Renal cortex interstitium (tissue), 15 donors: Measurements from ENCODE around the gene ZNF76. TPM values are rescaled to one million over a fixed set of nuclear protein-coding genes. Genes with fewer than 3 reads are reported as not detected.

ENCODE experiments used
- DNase-seq, 11 donors: peaks; one replicate each; pipeline ENCODE4 v3.0.0-alpha.2; 2013; ENCODE audit warnings: low read depth in 9 of 11, low spot score in 4 of 11; ENCODE audit errors: extremely low read depth in 1 of 11
- long read RNA-seq, 16 experiments: transcript quantifications; one replicate each; lab custom pipeline, GENCODE V29; 2026
- polyA plus RNA-seq, 3 donors: library from polyadenylated mRNA; unstranded; fragments of 120-200 nt; gene quantifications; one replicate each; pipeline ENCODE4 v1.2.1, GENCODE V29; 2013; ENCODE audit not compliant: insufficient read length in 3 of 3

ZNF76 gene
- 10 to 100 TPM; 44.8 to 67.2 (median 50.6) TPM for polyA plus RNA-seq
- long read RNA-seq, donor 1, partial matches to known transcripts, result 10 of 15 reads
- long read RNA-seq, donor 1, other reads (novel, unspliced or antisense), result 0 of 15 reads
- long read RNA-seq, donor 2, partial matches to known transcripts, result 0 of 3 reads
- long read RNA-seq, donor 2, other reads (novel, unspliced or antisense), result 0 of 3 reads
- long read RNA-seq, donor 3, partial matches to known transcripts, result 17 of 21 reads
- long read RNA-seq, donor 3, other reads (novel, unspliced or antisense), result 0 of 21 reads
- long read RNA-seq, donor 4, partial matches to known transcripts, result 0 of 4 reads
- long read RNA-seq, donor 4, other reads (novel, unspliced or antisense), result 0 of 4 reads
- long read RNA-seq, donor 5, result 0 reads
- long read RNA-seq, donor 6, partial matches to known transcripts, result 0 of 2 reads
- long read RNA-seq, donor 6, other reads (novel, unspliced or antisense), result 0 of 2 reads
- long read RNA-seq, donor 7, partial matches to known transcripts, result 20 of 25 reads
- long read RNA-seq, donor 7, other reads (novel, unspliced or antisense), result 0 of 25 reads
- long read RNA-seq, donor 8, result 0 reads
- long read RNA-seq, donor 9, partial matches to known transcripts, result 12 of 13 reads
- long read RNA-seq, donor 9, other reads (novel, unspliced or antisense), result 0 of 13 reads
- long read RNA-seq, donor 10, partial matches to known transcripts, result 19 of 21 reads
- long read RNA-seq, donor 10, other reads (novel, unspliced or antisense), result 0 of 21 reads
- long read RNA-seq, donor 11, partial matches to known transcripts, result 0 of 1 reads
- long read RNA-seq, donor 11, other reads (novel, unspliced or antisense), result 0 of 1 reads
- long read RNA-seq, donor 12, result 0 reads
- long read RNA-seq, donor 13, result 0 reads
- long read RNA-seq, donor 14, partial matches to known transcripts, result 0 of 2 reads
- long read RNA-seq, donor 14, other reads (novel, unspliced or antisense), result 0 of 2 reads
- long read RNA-seq, donor 15, result 0 reads
- long read RNA-seq, donor 16, partial matches to known transcripts, result 5 of 15 reads
- long read RNA-seq, donor 16, other reads (novel, unspliced or antisense), result 0 of 15 reads

DNA sequence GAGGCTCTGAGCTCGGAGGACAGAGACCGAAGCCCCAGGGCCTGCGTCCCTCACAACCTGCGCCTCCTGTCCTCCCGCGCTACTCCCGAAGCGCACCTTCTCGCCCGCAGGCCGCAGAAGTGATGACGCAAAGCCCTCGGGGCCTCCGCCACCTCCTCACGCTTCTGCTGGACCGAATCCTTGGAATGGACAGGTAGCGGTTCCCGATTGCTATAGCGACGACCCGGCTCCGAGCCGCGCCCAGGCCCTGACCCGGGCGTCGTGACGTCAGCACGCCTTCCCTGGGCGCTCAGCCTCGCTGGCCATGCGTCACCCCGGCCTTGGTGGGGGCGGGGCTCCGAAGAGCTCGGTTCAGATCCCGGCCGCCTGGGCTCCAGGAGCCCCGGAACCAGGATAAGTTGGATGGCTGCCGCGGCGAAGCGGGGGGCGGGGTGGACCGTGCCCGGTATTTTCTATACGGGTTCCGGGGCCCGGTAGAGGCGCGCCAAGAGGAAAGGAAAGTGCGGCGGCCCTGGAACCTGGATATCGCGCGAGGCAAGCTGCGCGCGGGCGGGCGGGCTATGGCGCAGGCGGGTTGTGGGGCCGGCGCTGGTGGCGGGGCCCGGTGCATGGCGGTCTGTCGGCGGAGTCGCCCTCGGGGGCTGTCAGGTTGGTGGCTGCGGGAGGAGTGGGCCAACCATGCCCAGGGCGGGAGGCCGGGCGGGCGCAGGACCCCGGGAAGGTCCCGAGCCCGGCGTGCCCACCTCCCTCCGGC, at the start of gene ZNF76:
TSS of gene ZNF76 (plus strand) at position 542 of the 754 bp plus-strand sequence. CDS start 21,417 bp downstream, outside the sequence.
- DNase-seq, result peak; percentile 90 to 96 (median 93)

GRCh38 chr6:35213298-35213791, 46.2 kb upstream of the ZNF76 start:
- peak in 2 of 11 donors; percentile 46 to 59 for DNase-seq

- DNase-seq, result peak in 7 of 11 donors; percentile 55 to 67 (median 60)
Measured at GRCh38 chr6:35213824-35214756, 45.4 kb upstream of the ZNF76 start, which contains the start of gene SCUBE3. Gene SCUBE3, plus strand, starts transcription at chr6:35213956. Its CDS starts 463 bp downstream, at chr6:35214419.

DNA sequence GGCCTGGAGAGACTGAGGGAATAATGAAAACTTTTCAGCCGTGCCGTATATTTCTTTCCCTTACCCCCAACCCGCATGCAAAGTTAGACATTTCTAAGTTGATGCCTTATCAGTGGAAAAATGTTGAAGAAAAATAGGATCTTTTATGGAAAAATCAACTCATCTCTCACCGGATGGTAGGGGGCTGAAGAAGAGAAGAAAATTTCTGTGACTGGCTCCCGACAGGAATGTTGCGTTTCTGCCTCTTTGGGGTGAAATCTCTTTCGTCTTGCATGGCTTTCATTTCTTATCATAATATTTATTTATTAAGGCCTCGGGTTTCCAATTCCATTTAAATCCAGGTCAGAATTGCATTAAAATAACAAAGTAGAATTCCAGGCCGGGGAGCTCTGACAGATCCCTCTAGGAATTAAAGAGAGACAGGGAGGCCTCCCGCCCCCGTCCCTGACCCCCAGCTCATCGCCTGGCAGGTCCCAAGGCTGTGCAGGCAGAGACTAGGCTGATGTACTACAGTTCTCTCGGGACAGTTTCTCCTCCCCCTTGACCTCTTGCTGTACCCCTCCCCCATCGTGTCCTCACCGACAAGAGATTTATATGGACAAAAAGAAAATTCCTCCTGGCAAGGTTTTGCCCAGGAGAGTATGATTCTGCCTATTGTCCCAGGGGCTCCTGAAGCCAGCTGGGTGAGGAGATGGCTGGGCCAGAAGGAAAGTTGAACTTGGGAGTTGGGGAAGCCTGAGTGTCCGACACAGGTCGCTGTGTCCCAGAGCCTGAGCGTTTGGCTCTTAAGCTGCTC, 44.5 kb upstream of the ZNF76 start:
- no peak for DNase-seq

DNA sequence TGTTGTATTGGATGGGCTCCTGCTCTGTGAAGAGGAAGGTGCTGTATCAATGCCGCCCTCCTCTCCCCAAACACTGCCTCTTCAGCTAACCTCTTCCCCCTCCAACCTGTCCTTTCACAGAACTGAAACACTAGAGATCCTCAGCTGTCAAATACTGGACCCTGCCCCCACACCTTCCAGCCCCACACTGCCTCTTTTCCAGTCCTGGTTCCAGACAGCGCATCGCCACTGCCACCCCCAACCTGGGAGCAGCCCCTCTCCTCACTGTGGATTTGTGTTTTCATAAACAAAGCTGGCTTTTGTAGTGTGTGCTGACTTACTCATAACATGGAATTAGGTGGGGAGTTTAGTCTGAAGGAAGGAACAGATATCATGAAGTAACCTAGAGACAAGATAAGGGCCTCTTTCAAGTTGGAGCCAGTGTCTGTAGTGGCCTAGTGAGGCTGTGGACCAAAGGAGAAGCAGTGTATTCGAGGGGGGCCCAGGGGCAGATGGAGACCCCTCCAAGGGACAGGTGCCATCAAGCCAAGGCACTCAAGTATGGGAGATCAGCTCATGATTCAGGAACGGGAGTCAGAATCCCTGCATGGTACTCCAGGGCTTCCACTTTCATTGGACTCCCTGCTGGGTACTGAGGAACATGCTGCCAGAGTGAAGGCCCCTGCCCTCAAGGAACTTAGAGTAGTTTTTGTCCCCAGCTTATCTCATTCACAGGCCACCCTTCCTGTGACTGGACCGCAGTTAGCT, 43.7 kb upstream of the ZNF76 start:
- DNase-seq, result no peak

GRCh38 chr6:35216412-35216732, 43.2 kb upstream of the ZNF76 start:
- DNase-seq, result no peak

DNA sequence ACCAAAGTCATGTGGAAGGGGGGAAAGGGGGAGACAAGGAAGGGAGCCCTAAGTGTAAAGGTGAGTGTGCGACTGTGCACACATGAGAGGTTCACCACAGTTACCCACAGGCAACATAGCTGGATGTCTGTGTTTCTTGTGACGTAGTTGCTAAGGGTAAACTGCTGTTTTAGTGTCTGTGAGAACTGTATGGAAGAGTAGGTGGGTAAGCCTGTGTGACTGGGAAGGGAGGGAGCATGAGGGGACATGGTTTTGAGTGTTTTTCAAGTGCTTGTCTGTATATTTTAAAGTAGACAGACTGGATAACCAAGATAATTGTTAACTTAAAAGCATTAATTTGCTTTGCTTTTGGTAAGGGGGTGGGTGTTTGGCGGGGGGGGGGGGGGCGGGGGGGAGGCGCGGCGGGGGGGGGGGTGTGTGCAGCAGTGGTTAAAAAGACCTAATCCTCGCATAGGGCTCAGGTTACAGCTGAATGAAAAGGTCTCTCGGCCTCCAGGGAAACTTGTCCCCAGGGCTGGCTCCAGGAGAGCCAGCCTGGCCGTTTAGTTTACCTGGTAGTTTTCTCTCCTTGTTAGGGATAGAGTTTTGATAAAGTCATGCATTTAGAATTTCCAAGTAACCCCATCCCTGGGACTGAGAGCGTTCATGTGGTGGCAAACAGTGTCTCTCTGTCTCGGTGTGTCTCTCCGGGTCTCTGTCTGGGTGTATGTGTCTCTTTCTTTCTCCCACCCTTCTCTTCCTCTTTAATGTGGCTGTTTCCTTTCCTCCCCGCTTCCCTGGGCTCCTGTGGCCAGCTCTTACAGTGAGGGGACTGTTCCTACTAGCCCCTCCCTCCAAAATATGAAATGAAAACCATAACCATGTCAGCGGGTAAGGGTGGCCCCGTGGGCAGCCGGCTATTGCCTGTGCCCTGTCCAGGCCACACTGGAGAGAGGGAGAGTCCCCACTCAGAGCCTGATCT, 42.4 kb upstream of the ZNF76 start:
- no peak for DNase-seq

DNA sequence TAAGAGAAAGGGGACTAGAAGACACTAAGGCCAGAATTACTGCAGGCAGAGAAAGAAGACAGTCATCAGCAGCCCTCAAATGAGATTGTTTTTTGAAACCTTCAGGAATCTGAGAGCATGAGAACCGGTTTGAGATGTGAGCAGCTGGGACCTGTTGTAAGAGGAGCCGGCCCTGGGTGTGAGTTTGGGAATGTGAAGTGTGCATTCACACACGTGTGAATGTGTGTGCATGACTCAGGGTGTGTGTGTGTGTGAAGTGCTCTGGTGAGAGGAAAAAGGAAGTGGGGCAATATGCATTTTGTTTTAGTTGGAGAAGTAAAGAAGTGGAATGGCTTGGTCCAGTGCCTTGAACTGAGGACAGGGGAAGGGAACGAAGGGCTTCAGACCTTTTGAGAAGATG, 41.5 kb upstream of the ZNF76 start:
- no peak for DNase-seq

DNA sequence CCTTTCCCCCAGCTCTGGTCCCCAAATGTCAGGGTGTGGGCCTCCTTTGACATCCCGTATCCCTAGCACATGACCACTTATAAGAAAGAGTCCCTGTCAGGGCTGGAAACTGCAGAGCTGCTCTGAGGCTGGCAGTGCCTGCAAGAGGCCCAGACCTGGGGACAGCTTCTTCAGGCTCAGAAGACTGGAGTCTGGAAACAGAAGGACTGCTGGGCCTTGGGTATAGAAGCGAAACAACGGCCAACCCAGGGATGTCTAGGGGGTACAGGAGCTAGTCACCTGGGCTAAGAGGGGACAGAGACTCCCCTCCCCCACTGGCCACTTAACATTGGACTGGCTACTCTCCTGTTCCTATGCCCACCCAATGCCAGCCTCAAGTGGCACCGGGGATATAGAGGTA, 41.1 kb upstream of the ZNF76 start:
- DNase-seq, result no peak

GRCh38 chr6:35219683-35220326, 39.7 kb upstream of the ZNF76 start:
- DNase-seq, result no peak

DNA sequence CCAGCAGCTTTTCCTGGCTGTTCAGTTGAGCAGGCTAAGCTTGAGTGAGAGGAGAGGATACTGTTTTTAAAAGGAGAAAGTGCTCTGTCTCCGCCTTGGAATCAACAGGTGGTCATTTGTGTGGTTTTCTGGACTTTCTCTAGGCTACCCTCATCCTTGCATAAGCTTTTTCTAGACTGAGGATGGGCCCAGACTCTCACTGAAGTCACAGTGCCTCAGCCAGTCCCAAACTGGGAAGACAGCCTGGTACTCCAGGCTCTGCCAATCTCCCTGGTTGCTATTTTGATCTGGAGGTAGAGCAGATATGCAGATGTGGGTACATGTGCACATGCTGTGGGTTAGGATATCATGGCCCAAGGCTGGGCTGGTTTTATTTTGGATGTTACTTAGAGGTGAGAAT, 38.8 kb upstream of the ZNF76 start:
- no peak for DNase-seq

- no peak for DNase-seq
Measured at GRCh38 chr6:35223396-35223795, 36.1 kb upstream of the ZNF76 start.

GRCh38 chr6:35224720-35225119, 34.8 kb upstream of the ZNF76 start:
- DNase-seq, result no peak

GRCh38 chr6:35228481-35228880, 31.1 kb upstream of the ZNF76 start:
- no peak for DNase-seq

GRCh38 chr6:35229304-35229703, 30.2 kb upstream of the ZNF76 start:
- DNase-seq, result no peak
